AG09309 (cell line): ENCODE measurements around the gene DERL3.

ENCODE experiments used
- DNase-seq: peaks from one replicate; pipeline ENCODE4 v3.0.0-alpha.2; 2010; ENCODE audit warnings: low read depth
- H3K4me3 ChIP-seq: 2 replicates; pipeline ENCODE4 v1.5.1; 2011; ENCODE audit warnings: mild to moderate bottlenecking, low read depth, low read length, moderate library complexity; ENCODE audit not compliant: control insufficient read depth
- CTCF ChIP-seq: IDR thresholded peaks from 2 replicates; pipeline ENCODE4 v1.5.1; 2011; ENCODE audit warnings: mild to moderate bottlenecking, low read depth, low read length, inconsistent platforms; ENCODE audit not compliant: insufficient read depth, control insufficient read depth; ENCODE audit errors: missing control alignments

DERL3 gene

GRCh38 chr22:23835484-23836144, 3.2 kb downstream of the DERL3 start:
- no peak overlapping the region for H3K4me3 ChIP-seq
- no peak for DNase-seq
- no peak for TF ChIP-seq CTCF

- H3K4me3 ChIP-seq, result no peak overlapping the region
- DNase-seq, result no peak
- TF ChIP-seq CTCF, result no peak
Observed at GRCh38 chr22:23834793-23835483, 3.9 kb downstream of the DERL3 start.

GRCh38 chr22:23834406-23834792, 4.4 kb downstream of the DERL3 start:
- no peak overlapping the region for H3K4me3 ChIP-seq
- no peak for TF ChIP-seq CTCF
- no peak for DNase-seq

- no peak for DNase-seq
- H3K4me3 ChIP-seq, result no peak overlapping the region
- TF ChIP-seq CTCF, result no peak
Observed at GRCh38 chr22:23833911-23834317, 4.9 kb downstream of the DERL3 start.

- TF ChIP-seq CTCF, result no peak
- no peak overlapping the region for H3K4me3 ChIP-seq
- no peak for DNase-seq
Observed at GRCh38 chr22:23833017-23833751, 5.6 kb downstream of the DERL3 start.

GRCh38 chr22:23832226-23833016, 6.4 kb downstream of the DERL3 start:
- no peak for TF ChIP-seq CTCF

More at GRCh38 chr22:23832226-23833016, 6.4 kb downstream of the DERL3 start:
- DNase-seq, result no peak
- no peak overlapping the region for H3K4me3 ChIP-seq
